C4-2B (cell line): Measurements from ENCODE around the gene TPRA1.

Source experiments
- ZFX ChIP-seq: fragments of 450-650 bp; IDR thresholded peaks from 2 replicates; pipeline ENCODE4 v1.6.1; 2017
- TF ChIP-seq, protein P1 (sequence below): fragments of 450-650 bp; conservative IDR thresholded peaks from 2 replicates; pipeline ENCODE4 v1.5.1; 2017; ENCODE audit warnings: mild to moderate bottlenecking

DNA sequence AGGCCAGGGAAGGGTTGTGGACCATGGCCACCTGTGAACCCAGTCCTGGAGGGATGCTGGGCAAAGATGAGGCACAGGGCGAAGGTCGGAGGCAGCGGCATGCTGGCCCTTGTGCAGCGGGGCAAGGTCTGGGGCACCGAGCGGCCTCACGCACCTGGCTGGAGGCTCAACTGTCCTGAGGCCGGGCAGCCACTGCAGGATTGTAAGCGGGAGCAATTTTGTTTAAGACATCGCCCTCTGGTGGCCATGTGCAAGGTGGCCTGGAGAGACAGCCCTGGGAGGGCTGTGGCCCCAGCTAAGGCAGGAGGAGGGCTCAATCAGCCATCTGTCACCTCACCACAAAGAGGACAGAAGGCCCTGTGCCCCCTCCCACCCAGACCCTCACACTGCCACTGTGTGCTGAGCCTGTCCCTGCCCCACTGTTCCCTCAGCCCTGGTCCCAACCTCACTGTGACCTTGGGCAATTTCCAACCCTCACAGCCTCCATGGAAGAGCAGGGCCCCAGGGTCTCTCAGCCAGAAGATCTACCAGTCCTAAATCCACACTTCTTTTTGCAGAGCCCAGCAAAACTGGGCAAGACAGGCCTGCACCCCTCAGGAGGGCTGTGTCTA is 46.2 kb downstream of the TPRA1 start:
- TF ChIP-seq, protein P1, sequence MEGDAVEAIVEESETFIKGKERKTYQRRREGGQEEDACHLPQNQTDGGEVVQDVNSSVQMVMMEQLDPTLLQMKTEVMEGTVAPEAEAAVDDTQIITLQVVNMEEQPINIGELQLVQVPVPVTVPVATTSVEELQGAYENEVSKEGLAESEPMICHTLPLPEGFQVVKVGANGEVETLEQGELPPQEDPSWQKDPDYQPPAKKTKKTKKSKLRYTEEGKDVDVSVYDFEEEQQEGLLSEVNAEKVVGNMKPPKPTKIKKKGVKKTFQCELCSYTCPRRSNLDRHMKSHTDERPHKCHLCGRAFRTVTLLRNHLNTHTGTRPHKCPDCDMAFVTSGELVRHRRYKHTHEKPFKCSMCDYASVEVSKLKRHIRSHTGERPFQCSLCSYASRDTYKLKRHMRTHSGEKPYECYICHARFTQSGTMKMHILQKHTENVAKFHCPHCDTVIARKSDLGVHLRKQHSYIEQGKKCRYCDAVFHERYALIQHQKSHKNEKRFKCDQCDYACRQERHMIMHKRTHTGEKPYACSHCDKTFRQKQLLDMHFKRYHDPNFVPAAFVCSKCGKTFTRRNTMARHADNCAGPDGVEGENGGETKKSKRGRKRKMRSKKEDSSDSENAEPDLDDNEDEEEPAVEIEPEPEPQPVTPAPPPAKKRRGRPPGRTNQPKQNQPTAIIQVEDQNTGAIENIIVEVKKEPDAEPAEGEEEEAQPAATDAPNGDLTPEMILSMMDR, result peak; percentile 96
- TF ChIP-seq ZFX, result no peak
